Keratinocyte (primary cell): ENCODE data around the gene SSH3.

Source experiments
- CTCF ChIP-seq, 3 experiments: IDR thresholded peaks in 1 of 3; conservative IDR thresholded peaks in 1 of 3; optimal IDR thresholded peaks in 1 of 3; 2 replicates in 2 of 3; 3 replicates in 1 of 3; pipeline versions ENCODE3 to v1.5.1; 2011; ENCODE audit warnings: low read length in 3 of 3, mild to moderate bottlenecking in 3 of 3, moderate library complexity in 2 of 3, control low read depth in 1 of 3, inconsistent platforms in 1 of 3; ENCODE audit not compliant: insufficient read depth in 2 of 3; ENCODE audit errors: extremely low read depth in 1 of 3
- EZH2 ChIP-seq: IDR thresholded peaks from one replicate; pipeline ENCODE4 v1.6.1; 2012; ENCODE audit warnings: inconsistent platforms, mild to moderate bottlenecking, low read length, moderate library complexity

- no peak for TF ChIP-seq CTCF (optimal IDR thresholded peaks at IDR 0.05 in 1 of 3, IDR thresholded peaks at IDR 0.05 in 1 of 3, conservative IDR thresholded peaks at IDR 0.05 in 1 of 3; ENCODE audit: extremely low read depth in 1 of 3, insufficient read depth in 2 of 3, low read length in 3 of 3)
- no peak for TF ChIP-seq EZH2
Measured at GRCh38 chr11:67261946-67262681, 41.2 kb upstream of the SSH3 start.
